MM.1S (cell line): ENCODE results near the gene CDKL4.

Experiments
- EZH2 ChIP-seq: fragments of 300-600 bp; sonication (generic); optimal IDR thresholded peaks from 2 replicates; pipeline ENCODE3; 2017; ENCODE audit warnings: low read depth, mild to moderate bottlenecking, antibody characterized with exemption, low read length, mixed read lengths
- EZH2phosphoT487 ChIP-seq: fragments of 300-600 bp; sonication (generic); IDR thresholded peaks from 2 replicates; pipeline ENCODE4 v1.6.1; 2018; ENCODE audit warnings: antibody characterized with exemption, low read length
- TF ChIP-seq, protein P1 (sequence below): fragments of 300-600 bp; sonication (generic); IDR thresholded peaks from 2 replicates; pipeline ENCODE4 v1.5.1; 2016; ENCODE audit warnings: antibody characterized with exemption, low read length, mixed read lengths

DNA sequence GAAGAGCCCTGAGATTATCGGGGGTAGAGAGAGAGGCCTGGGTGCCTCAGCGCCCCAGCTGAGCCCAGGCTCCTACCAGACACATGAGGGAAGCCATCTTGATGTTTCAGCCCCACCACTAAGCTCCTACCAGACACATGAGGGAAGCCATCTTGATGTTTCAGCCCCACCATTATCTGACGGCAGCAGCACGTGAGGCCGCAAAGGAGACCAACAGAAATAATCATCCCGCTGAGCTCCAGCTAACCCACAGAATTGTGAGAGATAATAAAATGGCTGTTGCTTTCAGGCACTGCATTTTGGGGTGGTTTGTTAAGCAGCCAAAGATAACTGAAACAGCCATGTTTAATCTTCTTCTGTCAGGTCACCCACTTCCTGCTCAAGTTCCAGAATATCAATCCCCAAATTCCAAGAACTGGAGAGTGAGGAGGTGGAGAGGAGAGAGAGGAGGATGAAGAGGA is 93.6 kb downstream of the CDKL4 start:
- TF ChIP-seq, protein P1, sequence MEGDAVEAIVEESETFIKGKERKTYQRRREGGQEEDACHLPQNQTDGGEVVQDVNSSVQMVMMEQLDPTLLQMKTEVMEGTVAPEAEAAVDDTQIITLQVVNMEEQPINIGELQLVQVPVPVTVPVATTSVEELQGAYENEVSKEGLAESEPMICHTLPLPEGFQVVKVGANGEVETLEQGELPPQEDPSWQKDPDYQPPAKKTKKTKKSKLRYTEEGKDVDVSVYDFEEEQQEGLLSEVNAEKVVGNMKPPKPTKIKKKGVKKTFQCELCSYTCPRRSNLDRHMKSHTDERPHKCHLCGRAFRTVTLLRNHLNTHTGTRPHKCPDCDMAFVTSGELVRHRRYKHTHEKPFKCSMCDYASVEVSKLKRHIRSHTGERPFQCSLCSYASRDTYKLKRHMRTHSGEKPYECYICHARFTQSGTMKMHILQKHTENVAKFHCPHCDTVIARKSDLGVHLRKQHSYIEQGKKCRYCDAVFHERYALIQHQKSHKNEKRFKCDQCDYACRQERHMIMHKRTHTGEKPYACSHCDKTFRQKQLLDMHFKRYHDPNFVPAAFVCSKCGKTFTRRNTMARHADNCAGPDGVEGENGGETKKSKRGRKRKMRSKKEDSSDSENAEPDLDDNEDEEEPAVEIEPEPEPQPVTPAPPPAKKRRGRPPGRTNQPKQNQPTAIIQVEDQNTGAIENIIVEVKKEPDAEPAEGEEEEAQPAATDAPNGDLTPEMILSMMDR = no peak
- TF ChIP-seq EZH2phosphoT487 (no peak), EZH2 (no peak)
